ENCODE results near the gene EFNB3.

- TF ChIP-seq CHD4 (IDR thresholded peaks at IDR 0.05; ENCODE audit: borderline replicate concordance): no peak
- TF ChIP-seq KDM1A (IDR thresholded peaks at IDR 0.05; ENCODE audit: low read depth): no peak
- no peak for TF ChIP-seq ZFP36 (IDR thresholded peaks at IDR 0.05; ENCODE audit: borderline replicate concordance, partially characterized antibody)
- TF ChIP-seq POLR2AphosphoS2 (conservative IDR thresholded peaks at IDR 0.05; ENCODE audit: low read length): no peak
- TF ChIP-seq, protein P1, sequence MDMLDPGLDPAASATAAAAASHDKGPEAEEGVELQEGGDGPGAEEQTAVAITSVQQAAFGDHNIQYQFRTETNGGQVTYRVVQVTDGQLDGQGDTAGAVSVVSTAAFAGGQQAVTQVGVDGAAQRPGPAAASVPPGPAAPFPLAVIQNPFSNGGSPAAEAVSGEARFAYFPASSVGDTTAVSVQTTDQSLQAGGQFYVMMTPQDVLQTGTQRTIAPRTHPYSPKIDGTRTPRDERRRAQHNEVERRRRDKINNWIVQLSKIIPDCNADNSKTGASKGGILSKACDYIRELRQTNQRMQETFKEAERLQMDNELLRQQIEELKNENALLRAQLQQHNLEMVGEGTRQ (IDR thresholded peaks at IDR 0.05): no peak
- TF ChIP-seq RNF2 (IDR thresholded peaks at IDR 0.05; ENCODE audit: borderline replicate concordance, low read depth): no peak
- TF ChIP-seq, protein P2, sequence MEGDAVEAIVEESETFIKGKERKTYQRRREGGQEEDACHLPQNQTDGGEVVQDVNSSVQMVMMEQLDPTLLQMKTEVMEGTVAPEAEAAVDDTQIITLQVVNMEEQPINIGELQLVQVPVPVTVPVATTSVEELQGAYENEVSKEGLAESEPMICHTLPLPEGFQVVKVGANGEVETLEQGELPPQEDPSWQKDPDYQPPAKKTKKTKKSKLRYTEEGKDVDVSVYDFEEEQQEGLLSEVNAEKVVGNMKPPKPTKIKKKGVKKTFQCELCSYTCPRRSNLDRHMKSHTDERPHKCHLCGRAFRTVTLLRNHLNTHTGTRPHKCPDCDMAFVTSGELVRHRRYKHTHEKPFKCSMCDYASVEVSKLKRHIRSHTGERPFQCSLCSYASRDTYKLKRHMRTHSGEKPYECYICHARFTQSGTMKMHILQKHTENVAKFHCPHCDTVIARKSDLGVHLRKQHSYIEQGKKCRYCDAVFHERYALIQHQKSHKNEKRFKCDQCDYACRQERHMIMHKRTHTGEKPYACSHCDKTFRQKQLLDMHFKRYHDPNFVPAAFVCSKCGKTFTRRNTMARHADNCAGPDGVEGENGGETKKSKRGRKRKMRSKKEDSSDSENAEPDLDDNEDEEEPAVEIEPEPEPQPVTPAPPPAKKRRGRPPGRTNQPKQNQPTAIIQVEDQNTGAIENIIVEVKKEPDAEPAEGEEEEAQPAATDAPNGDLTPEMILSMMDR (IDR thresholded peaks at IDR 0.05): no peak
- TF ChIP-seq, protein P3, sequence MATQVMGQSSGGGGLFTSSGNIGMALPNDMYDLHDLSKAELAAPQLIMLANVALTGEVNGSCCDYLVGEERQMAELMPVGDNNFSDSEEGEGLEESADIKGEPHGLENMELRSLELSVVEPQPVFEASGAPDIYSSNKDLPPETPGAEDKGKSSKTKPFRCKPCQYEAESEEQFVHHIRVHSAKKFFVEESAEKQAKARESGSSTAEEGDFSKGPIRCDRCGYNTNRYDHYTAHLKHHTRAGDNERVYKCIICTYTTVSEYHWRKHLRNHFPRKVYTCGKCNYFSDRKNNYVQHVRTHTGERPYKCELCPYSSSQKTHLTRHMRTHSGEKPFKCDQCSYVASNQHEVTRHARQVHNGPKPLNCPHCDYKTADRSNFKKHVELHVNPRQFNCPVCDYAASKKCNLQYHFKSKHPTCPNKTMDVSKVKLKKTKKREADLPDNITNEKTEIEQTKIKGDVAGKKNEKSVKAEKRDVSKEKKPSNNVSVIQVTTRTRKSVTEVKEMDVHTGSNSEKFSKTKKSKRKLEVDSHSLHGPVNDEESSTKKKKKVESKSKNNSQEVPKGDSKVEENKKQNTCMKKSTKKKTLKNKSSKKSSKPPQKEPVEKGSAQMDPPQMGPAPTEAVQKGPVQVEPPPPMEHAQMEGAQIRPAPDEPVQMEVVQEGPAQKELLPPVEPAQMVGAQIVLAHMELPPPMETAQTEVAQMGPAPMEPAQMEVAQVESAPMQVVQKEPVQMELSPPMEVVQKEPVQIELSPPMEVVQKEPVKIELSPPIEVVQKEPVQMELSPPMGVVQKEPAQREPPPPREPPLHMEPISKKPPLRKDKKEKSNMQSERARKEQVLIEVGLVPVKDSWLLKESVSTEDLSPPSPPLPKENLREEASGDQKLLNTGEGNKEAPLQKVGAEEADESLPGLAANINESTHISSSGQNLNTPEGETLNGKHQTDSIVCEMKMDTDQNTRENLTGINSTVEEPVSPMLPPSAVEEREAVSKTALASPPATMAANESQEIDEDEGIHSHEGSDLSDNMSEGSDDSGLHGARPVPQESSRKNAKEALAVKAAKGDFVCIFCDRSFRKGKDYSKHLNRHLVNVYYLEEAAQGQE (IDR thresholded peaks at IDR 0.05): no peak
- TF ChIP-seq KDM5A (IDR thresholded peaks at IDR 0.05): no peak
- no peak for TF ChIP-seq JUN (IDR thresholded peaks at IDR 0.05)
- TF ChIP-seq RFX5 (IDR thresholded peaks at IDR 0.05): no peak
- no peak for TF ChIP-seq POLR2A (IDR thresholded peaks at IDR 0.05; ENCODE audit: low read length)
- no peak for TF ChIP-seq CEBPB (IDR thresholded peaks at IDR 0.05)
Observed at GRCh38 chr17:7754656-7755055, 49.7 kb downstream of the EFNB3 start.
